ENCODE results near the gene KRTAP26-1. TPM values are rescaled to one million over a fixed set of nuclear protein-coding genes. Genes with fewer than 3 reads are reported as not detected.

The KRTAP26-1 gene
- polyA plus RNA-seq (ENCODE audit: insufficient read length in 3 of 3) = not detected
- long read RNA-seq, donor 1 = 0 reads
- long read RNA-seq, donor 2 = 0 reads
- long read RNA-seq, donor 3 = 0 reads
- long read RNA-seq, donor 4 = 0 reads
- long read RNA-seq, donor 5 = 0 reads
- long read RNA-seq, donor 6 = 0 reads
- long read RNA-seq, donor 7 = 0 reads
- long read RNA-seq, donor 8 = 0 reads
- long read RNA-seq, donor 9 = 0 reads
- long read RNA-seq, donor 10 = 0 reads
- long read RNA-seq, donor 11 = 0 reads
- long read RNA-seq, donor 12 = 0 reads
- long read RNA-seq, donor 13 = 0 reads
- long read RNA-seq, donor 14 = 0 reads
- long read RNA-seq, donor 15 = 0 reads
- long read RNA-seq, donor 16 = 0 reads

GRCh38 chr21:30320215-30320614, at the start of gene KRTAP26-1:
Gene KRTAP26-1, minus strand, starts transcription at chr21:30320315. Its CDS starts 280 bp downstream, at chr21:30320035.
- DNase-seq = no peak

- no peak for DNase-seq
Observed at GRCh38 chr21:30355906-30356305, 35.8 kb upstream of the KRTAP26-1 start.

- no peak for DNase-seq
Observed at GRCh38 chr21:30354308-30355005, 34.3 kb upstream of the KRTAP26-1 start.

- DNase-seq = no peak
Observed at GRCh38 chr21:30351534-30351933, 31.4 kb upstream of the KRTAP26-1 start.

GRCh38 chr21:30349572-30349971, 29.5 kb upstream of the KRTAP26-1 start:
- DNase-seq = peak; percentile 12

GRCh38 chr21:30348506-30348905, 28.4 kb upstream of the KRTAP26-1 start, which contains the start of gene KRTAP23-1:
Gene KRTAP23-1, minus strand, starts transcription at chr21:30348606. Its CDS starts 0 bp downstream, at chr21:30348606.
- DNase-seq = no peak

GRCh38 chr21:30345014-30345413, 24.9 kb upstream of the KRTAP26-1 start:
- DNase-seq = no peak

- DNase-seq = peak; percentile 34
Observed at GRCh38 chr21:30340714-30341573, 20.8 kb upstream of the KRTAP26-1 start.

GRCh38 chr21:30338717-30339116, 18.6 kb upstream of the KRTAP26-1 start:
- DNase-seq = no peak

GRCh38 chr21:30337772-30338171, 17.7 kb upstream of the KRTAP26-1 start:
- DNase-seq = no peak

- DNase-seq = no peak
Observed at GRCh38 chr21:30337276-30337744, 17.2 kb upstream of the KRTAP26-1 start, which contains the start of gene KRTAP27-1. Gene KRTAP27-1, minus strand, starts transcription at chr21:30337694. Its CDS starts 26 bp downstream, at chr21:30337668.

- no peak for DNase-seq
Observed at GRCh38 chr21:30336596-30336995, 16.5 kb upstream of the KRTAP26-1 start.

GRCh38 chr21:30333736-30334135, 13.6 kb upstream of the KRTAP26-1 start:
- no peak for DNase-seq

- DNase-seq = no peak
Observed at GRCh38 chr21:30332681-30333080, 12.6 kb upstream of the KRTAP26-1 start.

GRCh38 chr21:30329203-30329875, 9.2 kb upstream of the KRTAP26-1 start:
- no peak for DNase-seq

GRCh38 chr21:30326390-30326789, 6.3 kb upstream of the KRTAP26-1 start:
- no peak for DNase-seq

GRCh38 chr21:30315701-30316100, 4.4 kb downstream of the KRTAP26-1 start:
- no peak for DNase-seq

GRCh38 chr21:30306884-30307283, 13.2 kb downstream of the KRTAP26-1 start:
- no peak for DNase-seq

GRCh38 chr21:30305136-30305535, 15.0 kb downstream of the KRTAP26-1 start:
- no peak for DNase-seq

- no peak for DNase-seq
Observed at GRCh38 chr21:30289215-30289614, 30.9 kb downstream of the KRTAP26-1 start, which contains the start of gene KRTAP25-1. Gene KRTAP25-1, minus strand, starts transcription at chr21:30289514. Its CDS starts 24 bp downstream, at chr21:30289490.

GRCh38 chr21:30282850-30283249, 37.3 kb downstream of the KRTAP26-1 start, which contains the start of gene KRTAP24-1:
Gene KRTAP24-1, minus strand, starts transcription at chr21:30282950. Its CDS starts 18 bp downstream, at chr21:30282932.
- DNase-seq = no peak
